Left cardiac atrium (tissue), 4 donors: Measurements from ENCODE around the gene ITPKA. TPM values are rescaled to one million over a fixed set of nuclear protein-coding genes. Genes with fewer than 3 reads are reported as not detected.

Source experiments
- ATAC-seq, 2 donors: fragments of 200-7000 bp; cut with Tn5 transposase; one replicate each; pipeline ENCODE4 v1.9.1; 2020; ENCODE audit warnings: mild to moderate bottlenecking in 2 of 2, moderate library complexity in 2 of 2
- DNase-seq: peaks from one replicate; pipeline ENCODE4 v3.0.0-alpha.2; 2020
- intact Hi-C, 2 donors: fragments of 100-400 bp; cut with DNase I; formaldehyde crosslinking; loops; one replicate each; pipeline versions ENCODE4 v1.14.1 to v1.15.1; 2022 to 2023
- total RNA-seq, 2 donors: library from RNA; stranded (reverse); fragmentation: NEBNext Ultra II Directional; extraction: Animal tissue kit (Norgen Biotek cat#: 25700); gene quantifications; one replicate each; pipeline ENCODE4 v1.2.1, GENCODE V29; 2021
- donor health status: DM: no; HTN: yes; CAD: no.
- donor health status: DM: no; HTN: yes; CAD: no; lungs with severe emphysema.
- donor health status: DM: yes; HTN: yes; CAD: no.
- donor health status: Dilated cardiomyopathy.

The ITPKA gene
- total RNA-seq, 2 donors from 2014 or later: 0.71 to 1.6 TPM

- DNase-seq (no peak), ATAC-seq (no peak)
- intact Hi-C loops: no loop called here
Measured at GRCh38 chr15:41504751-41505492, 11.2 kb downstream of the ITPKA start.

- intact Hi-C loops: no loop called here
- no peak for DNase-seq
- ATAC-seq: no peak
Measured at GRCh38 chr15:41505776-41506175, 12.1 kb downstream of the ITPKA start.

- DNase-seq: no peak
- intact Hi-C loops: no loop called here
- ATAC-seq: no peak
Measured at GRCh38 chr15:41506796-41507341, 13.2 kb downstream of the ITPKA start.

GRCh38 chr15:41507820-41508290 is 14.2 kb downstream of the ITPKA start:
- DNase-seq (no peak), ATAC-seq (peak in 1 of 2 donors; percentile 20)
- intact Hi-C loops: no loop called here

GRCh38 chr15:41510728-41511127 is 17.1 kb downstream of the ITPKA start:
- no peak for ATAC-seq
- intact Hi-C loops: no loop called here
- DNase-seq: no peak

GRCh38 chr15:41511331-41511898 is 17.7 kb downstream of the ITPKA start:
- intact Hi-C loops: no loop called here
- ATAC-seq: no peak
- no peak for DNase-seq

GRCh38 chr15:41511899-41512369 is 18.3 kb downstream of the ITPKA start:
- DNase-seq: no peak
- no peak for ATAC-seq
- intact Hi-C loops: no loop called here

- ATAC-seq (peak in 1 of 2 donors; percentile 23), DNase-seq (no peak)
- intact Hi-C loops: no loop called here
Measured at GRCh38 chr15:41512512-41512939, 18.9 kb downstream of the ITPKA start.

- DNase-seq (peak; percentile 39), ATAC-seq (peak; percentile 52 to 64)
- intact Hi-C loops: no loop called here
Measured at GRCh38 chr15:41512940-41513505, 19.3 kb downstream of the ITPKA start.

- intact Hi-C loops: no loop called here
- ATAC-seq (peak; percentile 27 to 31), DNase-seq (peak; percentile 44)
Measured at GRCh38 chr15:41513506-41514227, 20.0 kb downstream of the ITPKA start, which contains the start of gene LTK. Gene LTK, minus strand, starts transcription at chr15:41513827. Its CDS starts 118 bp downstream, at chr15:41513709.

GRCh38 chr15:41517895-41518449 is 24.3 kb downstream of the ITPKA start:
- intact Hi-C loops: no loop called here
- ATAC-seq (no peak), DNase-seq (no peak)

- ATAC-seq (no peak), DNase-seq (no peak)
- intact Hi-C loops: no loop called here
Measured at GRCh38 chr15:41520636-41521035, 27.0 kb downstream of the ITPKA start.

- intact Hi-C loops: no loop called here
- ATAC-seq (no peak), DNase-seq (no peak)
Measured at GRCh38 chr15:41521614-41522013, 27.9 kb downstream of the ITPKA start.

GRCh38 chr15:41523097-41523496 is 29.4 kb downstream of the ITPKA start:
- DNase-seq: no peak
- ATAC-seq: no peak
- intact Hi-C loops: no loop called here

- ATAC-seq (no peak), DNase-seq (no peak)
- intact Hi-C loops: no loop called here
Measured at GRCh38 chr15:41530363-41530956, 36.8 kb downstream of the ITPKA start.

GRCh38 chr15:41535544-41535943 is 41.9 kb downstream of the ITPKA start:
- intact Hi-C loops: no loop called here
- no peak for ATAC-seq
- no peak for DNase-seq

GRCh38 chr15:41536866-41537265 is 43.2 kb downstream of the ITPKA start:
- intact Hi-C loops: no loop called here
- ATAC-seq (no peak), DNase-seq (no peak)

- ATAC-seq (no peak), DNase-seq (no peak)
- intact Hi-C loops: no loop called here
Measured at GRCh38 chr15:41543521-41543870, 49.8 kb downstream of the ITPKA start.

GRCh38 chr15:41544650-41545015 is 51.0 kb downstream of the ITPKA start:
- intact Hi-C loops: no loop called here
- DNase-seq: peak; percentile 57
- peak; percentile 16 to 58 for ATAC-seq
